ENCODE results near the gene TMEM126A. TPM values are rescaled to one million over a fixed set of nuclear protein-coding genes. Genes with fewer than 3 reads are reported as not detected.
A peak's percentile ranks its signal among the peaks of the same experiment; 100 is the strongest.
"Not testable (repeated sequence)": the region's sequence is repeated elsewhere in the genome, so short reads cannot be mapped to it uniquely, and the experiment has no call there.

The TMEM126A gene
- total RNA-seq, result 6.8 TPM

- TF ChIP-seq CTCF (IDR thresholded peaks at IDR 0.05), result no peak
- H3K27me3 ChIP-seq, result no peaks in the 10 kb centered on the region
- H3K27ac ChIP-seq, result peak within 1 kb of the TSS; percentile 81 to 86
- intact Hi-C loops (cut with DNase I), result loop anchor here (1.0 kb wide), 2 partner anchors 17 to 19 kb away; partner anchors contain the start of gene TMEM126B
- H3K36me3 ChIP-seq, result no peaks in the 10 kb centered on the region
- peaks cover 3 to 7% of the 10 kb centered on the region in 2 donors for H3K4me1 ChIP-seq
- peak; percentile 64 to 95 for DNase-seq (ENCODE audit: low spot score in 2 of 2)
- no peaks in the 10 kb centered on the region for H3K9me3 ChIP-seq
- H3K4me3 ChIP-seq, result peak within 1 kb of the TSS; percentile 61 to 84
These were observed at the start of gene TMEM126A for GRCh38 chr11:85647604-85648299. TMEM126A (plus strand) TSS chr11:85647967; CDS start chr11:85650256, 2,289 bp downstream.

DNA sequence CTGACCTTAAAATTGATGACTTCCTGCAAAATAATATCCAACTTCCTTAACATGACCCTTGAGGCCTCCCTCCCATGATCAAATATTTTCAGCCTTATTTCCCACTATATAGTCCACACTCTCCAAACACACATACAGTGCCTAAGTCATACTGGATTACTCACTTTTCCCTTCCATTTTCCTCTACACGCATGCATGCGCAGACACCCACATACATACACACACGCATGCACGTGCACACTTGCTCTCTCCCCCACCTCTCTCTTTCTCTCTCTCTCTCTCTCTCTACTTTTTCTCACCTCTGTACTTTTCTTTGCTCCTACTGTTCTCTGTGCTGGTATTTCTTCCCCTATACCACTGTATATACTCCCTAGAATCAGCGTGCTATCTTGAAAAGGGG, 48.7 kb upstream of the TMEM126A start:
- DNase-seq (ENCODE audit: low spot score in 2 of 2), result no peak
- no peaks in the 10 kb centered on the region for H3K27me3 ChIP-seq
- no peak overlapping the region for H3K27ac ChIP-seq
- no peaks in the 10 kb centered on the region for H3K4me1 ChIP-seq
- TF ChIP-seq CTCF (IDR thresholded peaks at IDR 0.05), result no peak
- H3K36me3 ChIP-seq, result no peaks in the 10 kb centered on the region
- no peaks in the 10 kb centered on the region for H3K9me3 ChIP-seq
- H3K4me3 ChIP-seq, result no peak overlapping the region
- intact Hi-C loops (cut with DNase I), result loop anchor here (5.0 kb wide), 1 partner anchor 213 kb away; the partner anchor contains the start of gene SYTL2

DNA sequence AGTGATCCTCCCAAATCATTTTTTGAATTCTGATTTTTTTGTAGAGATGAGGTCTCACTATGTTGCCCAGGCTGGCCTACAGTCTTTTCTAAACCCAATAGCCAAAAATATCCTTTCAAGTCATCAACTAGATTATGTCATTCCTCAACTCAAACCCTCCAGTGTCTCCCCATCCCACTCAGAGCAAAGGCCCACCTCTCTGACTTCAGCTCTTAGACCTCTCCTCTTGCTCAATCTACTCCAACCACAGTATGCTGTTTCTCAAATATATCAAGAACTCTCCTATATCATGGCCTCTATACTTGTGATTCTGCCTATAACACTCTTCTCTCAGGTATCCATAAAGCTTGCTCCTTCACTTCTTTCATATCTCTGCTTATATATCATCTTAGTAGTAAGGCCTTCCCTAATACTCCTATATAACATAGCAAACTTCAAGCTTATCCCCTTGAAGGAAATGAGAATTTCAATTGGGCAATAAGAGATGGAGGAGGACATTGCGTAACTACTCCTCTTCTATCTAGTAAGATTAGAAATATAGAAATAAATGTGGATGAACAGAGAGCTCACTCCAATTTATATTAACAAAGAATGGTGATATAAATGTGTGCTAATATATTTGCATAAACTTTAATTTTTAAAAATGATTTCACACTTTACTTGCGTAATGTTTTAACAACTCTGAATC, 45.1 kb upstream of the TMEM126A start:
- H3K27ac ChIP-seq, result no peak overlapping the region
- intact Hi-C loops (cut with DNase I), result no loop called here
- no peak for TF ChIP-seq CTCF (IDR thresholded peaks at IDR 0.05)
- H3K4me1 ChIP-seq, result no peaks in the 10 kb centered on the region
- DNase-seq (ENCODE audit: low spot score in 2 of 2), result no peak
- H3K9me3 ChIP-seq, result no peaks in the 10 kb centered on the region
- no peaks in the 10 kb centered on the region for H3K27me3 ChIP-seq
- no peak overlapping the region for H3K4me3 ChIP-seq
- no peaks in the 10 kb centered on the region for H3K36me3 ChIP-seq

- intact Hi-C loops (cut with DNase I), result no loop called here
- no peak for TF ChIP-seq CTCF (IDR thresholded peaks at IDR 0.05)
- Histone ChIP-seq H3K4me1 (no peaks in the 10 kb centered on the region), H3K9me3 (no peaks in the 10 kb centered on the region), H3K27ac (no peak overlapping the region), H3K27me3 (no peaks in the 10 kb centered on the region), H3K36me3 (peaks cover 0 to 2% of the 10 kb centered on the region in 2 donors), H3K4me3 (no peak overlapping the region)
- no peak for DNase-seq (ENCODE audit: low spot score in 2 of 2)
These were observed 44.5 kb upstream of the TMEM126A start for GRCh38 chr11:85603220-85603619.

GRCh38 chr11:85606237-85606636, 41.5 kb upstream of the TMEM126A start:
- intact Hi-C loops (cut with DNase I); H3K9me3 ChIP-seq; H3K36me3 ChIP-seq; DNase-seq (ENCODE audit: low spot score in 2 of 2); H3K27ac ChIP-seq; H3K27me3 ChIP-seq; H3K4me3 ChIP-seq; H3K4me1 ChIP-seq: not testable (repeated sequence)

GRCh38 chr11:85608621-85609020, 39.1 kb upstream of the TMEM126A start:
- intact Hi-C loops (cut with DNase I); DNase-seq (ENCODE audit: low spot score in 2 of 2); H3K27me3 ChIP-seq; H3K9me3 ChIP-seq; H3K27ac ChIP-seq; H3K36me3 ChIP-seq; H3K4me3 ChIP-seq; H3K4me1 ChIP-seq: not testable (repeated sequence)

- H3K27me3 ChIP-seq; DNase-seq (ENCODE audit: low spot score in 2 of 2); H3K36me3 ChIP-seq; H3K27ac ChIP-seq; H3K9me3 ChIP-seq; H3K4me1 ChIP-seq; intact Hi-C loops (cut with DNase I); H3K4me3 ChIP-seq: not testable (repeated sequence)
These were observed 38.5 kb upstream of the TMEM126A start for GRCh38 chr11:85609286-85609685.

- DNase-seq (ENCODE audit: low spot score in 2 of 2); intact Hi-C loops (cut with DNase I); H3K9me3 ChIP-seq; H3K4me1 ChIP-seq; H3K27ac ChIP-seq; H3K27me3 ChIP-seq; H3K36me3 ChIP-seq; H3K4me3 ChIP-seq: not testable (repeated sequence)
These were observed 36.1 kb upstream of the TMEM126A start for GRCh38 chr11:85611643-85612042.

Measured in ascending aorta (tissue), 2 donors.